Naive thymus-derived CD4-positive, alpha-beta T cell (primary cell): Measurements from ENCODE around the gene NTRK2. TPM values are rescaled to one million over a fixed set of nuclear protein-coding genes. Genes with fewer than 3 reads are reported as not detected.

Experiments
- ATAC-seq: fragments of 150-1000 bp; cut with Tn5 transposase; 2 replicates; pipeline ENCODE4 v1.10.0; 2021; ENCODE audit warnings: mild to moderate bottlenecking, moderate library complexity
- CTCF ChIA-PET: fragments of 350-600 bp; sonication (Branson Sonifier 250); formaldehyde crosslinking; loops from one replicate; lab custom pipeline; 2021; ENCODE audit warnings: antibody characterized with exemption; lab: Charles Lee
- POLR2A ChIA-PET: fragments of 350-600 bp; sonication (Branson Sonifier 250); formaldehyde crosslinking; loops from one replicate; lab custom pipeline; 2021; ENCODE audit warnings: antibody characterized with exemption, inconsistent platforms; lab: Charles Lee
- DNase-seq, 9 donors: peaks; one replicate each; pipeline versions ENCODE4 v3.0.0 to v3.0.0-alpha.2; 2020 to 2022; ENCODE audit warnings: mixed read lengths in 1 of 9
- H3K27ac ChIP-seq: one replicate; pipeline ENCODE4 v1.7.0; 2013; ENCODE audit warnings: mild to moderate bottlenecking, low read depth, low read length, moderate library complexity
- H3K27me3 ChIP-seq, 2 donors: one replicate each; pipeline ENCODE4 v1.7.0; 2013; ENCODE audit warnings: low read length in 2 of 2, mild to moderate bottlenecking in 2 of 2, moderate library complexity in 2 of 2; ENCODE audit not compliant: control insufficient read depth in 2 of 2, insufficient read depth in 2 of 2
- H3K36me3 ChIP-seq, 3 experiments: 1 replicate in 2 of 3; 2 replicates in 1 of 3; pipeline ENCODE4 v1.7.0; 2013; ENCODE audit warnings: low read length in 3 of 3, mild to moderate bottlenecking in 3 of 3, moderate library complexity in 1 of 3; ENCODE audit not compliant: insufficient read depth in 3 of 3, control insufficient read depth in 2 of 3
- H3K4me1 ChIP-seq, 2 donors: one replicate each; pipeline ENCODE4 v1.7.0; 2013; ENCODE audit warnings: low read length in 2 of 2, mild to moderate bottlenecking in 2 of 2, moderate library complexity in 1 of 2; ENCODE audit not compliant: control insufficient read depth in 2 of 2, insufficient read depth in 2 of 2
- H3K4me3 ChIP-seq: 2 replicates; pipeline ENCODE4 v1.7.0; 2013; ENCODE audit warnings: mild to moderate bottlenecking, low read length
- H3K9me3 ChIP-seq, 3 experiments: 1 replicate in 2 of 3; 2 replicates in 1 of 3; pipeline ENCODE4 v1.7.0; 2013; ENCODE audit warnings: low read length in 3 of 3; ENCODE audit not compliant: control insufficient read depth in 2 of 3
- H3K27ac Mint-ChIP-seq, 9 donors: one replicate each; pipeline ENCODE4 v1.8.0; 2020 to 2022; ENCODE audit warnings: mixed read lengths in 9 of 9, mild to moderate bottlenecking in 8 of 9, moderate library complexity in 5 of 9, inconsistent platforms in 2 of 9
- H3K27me3 Mint-ChIP-seq, 5 donors: one replicate each; pipeline ENCODE4 v1.8.0; 2021 to 2022; ENCODE audit warnings: mixed read lengths in 5 of 5, mild to moderate bottlenecking in 1 of 5
- H3K36me3 Mint-ChIP-seq, 5 donors: one replicate each; pipeline ENCODE4 v1.8.0; 2020 to 2022; ENCODE audit warnings: mixed read lengths in 5 of 5, mild to moderate bottlenecking in 3 of 5, inconsistent platforms in 1 of 5
- H3K4me1 Mint-ChIP-seq, 7 donors: one replicate each; pipeline ENCODE4 v1.8.0; 2020 to 2022; ENCODE audit warnings: mixed read lengths in 7 of 7, mild to moderate bottlenecking in 3 of 7, inconsistent platforms in 1 of 7
- H3K4me3 Mint-ChIP-seq, 10 donors: one replicate each; pipeline ENCODE4 v1.8.0; 2020 to 2022; ENCODE audit warnings: mild to moderate bottlenecking in 10 of 10, mixed read lengths in 10 of 10, moderate library complexity in 6 of 10, inconsistent platforms in 2 of 10
- H3K9me3 Mint-ChIP-seq, 11 donors: one replicate each; pipeline ENCODE4 v1.8.0; 2020 to 2022; ENCODE audit warnings: mixed read lengths in 11 of 11, mild to moderate bottlenecking in 4 of 11, inconsistent platforms in 1 of 11, moderate library complexity in 1 of 11
- intact Hi-C, 2 donors: fragments of 100-400 bp; cut with micrococcal nuclease; formaldehyde crosslinking; loops; one replicate each; pipeline ENCODE4 v1.15.1; 2023
- polyA plus RNA-seq, 2 donors: library from polyadenylated mRNA; unstranded; fragments of 300-500 nt; fragmentation: Illumina TruSeq; gene quantifications; one replicate each; pipeline ENCODE4 v1.2.3, GENCODE V29; 2021
- total RNA-seq, 6 experiments: library from RNA in 5 of 6; stranded (reverse) in 5 of 6; gene quantifications; 1 replicate in 5 of 6; 2 replicates in 1 of 6; pipeline ENCODE4 v1.2.3 and lab custom pipeline; 2021 to 2026

NTRK2 gene
- total and polyA plus RNA-seq, 7 experiments from 2014 or later: 0.07 to 1.2 TPM; not detected in 5

DNA sequence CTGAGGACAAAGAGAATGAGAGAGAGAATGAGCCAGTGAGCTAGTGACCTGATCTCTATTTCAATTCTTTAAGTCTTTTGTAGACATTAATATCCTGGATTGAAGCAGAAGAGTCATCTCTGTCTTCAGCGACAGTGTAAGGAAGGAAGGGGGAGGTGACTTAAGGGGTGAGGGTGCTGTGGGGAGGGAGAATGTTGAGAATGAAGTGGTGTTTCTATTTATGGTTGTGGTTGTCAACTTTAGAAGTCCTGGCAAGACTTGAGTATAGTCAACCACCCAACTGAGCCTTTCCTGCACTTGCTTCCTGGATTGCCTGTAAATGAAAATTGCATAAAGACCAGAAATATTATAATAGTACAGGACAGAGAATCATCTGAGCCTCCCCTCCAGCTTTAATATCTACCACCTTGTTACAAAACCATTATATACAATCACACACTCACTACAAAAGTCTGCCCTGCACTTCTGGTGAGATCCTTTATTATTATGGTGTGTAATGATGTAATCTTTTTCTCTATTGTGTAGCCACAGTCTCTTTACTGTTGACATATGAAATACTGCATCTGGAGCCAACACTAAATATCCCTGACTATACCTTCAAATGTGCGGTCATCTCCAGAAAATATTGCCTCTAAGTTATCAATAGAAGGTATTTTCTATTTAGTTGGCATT is 91.7 kb downstream of the NTRK2 start:
- peaks cover 0 to 16% (median 0%) of the 10 kb centered on the region in 5 donors for H3K36me3 Mint-ChIP-seq
- Histone ChIP-seq H3K27ac (no peak overlapping the region), H3K4me3 (no peak overlapping the region), H3K9me3 (no peaks in the 10 kb centered on the region), H3K27me3 (no peaks in the 10 kb centered on the region), H3K36me3 (no peaks in the 10 kb centered on the region), H3K4me1 (no peaks in the 10 kb centered on the region)
- H3K4me3 Mint-ChIP-seq: peak overlapping the region in 1 of 10 donors; percentile 40
- H3K4me1 Mint-ChIP-seq: peaks cover 0 to 32% (median 0%) of the 10 kb centered on the region in 7 donors
- DNase-seq (no peak), ATAC-seq (no peak)
- peaks cover 0 to 16% (median 2%) of the 10 kb centered on the region in 11 donors for H3K9me3 Mint-ChIP-seq
- POLR2A ChIA-PET: no interaction called here
- H3K27ac Mint-ChIP-seq: peak overlapping the region in 1 of 9 donors; percentile 70
- intact Hi-C loops: loop anchor here in 1 of 2 donors (5.0 kb wide), 1 partner anchor 64 kb away; no protein-coding TSS in a partner anchor
- peaks cover 2 to 21% (median 15%) of the 10 kb centered on the region in 5 donors for H3K27me3 Mint-ChIP-seq
- CTCF ChIA-PET: no interaction called here

DNA sequence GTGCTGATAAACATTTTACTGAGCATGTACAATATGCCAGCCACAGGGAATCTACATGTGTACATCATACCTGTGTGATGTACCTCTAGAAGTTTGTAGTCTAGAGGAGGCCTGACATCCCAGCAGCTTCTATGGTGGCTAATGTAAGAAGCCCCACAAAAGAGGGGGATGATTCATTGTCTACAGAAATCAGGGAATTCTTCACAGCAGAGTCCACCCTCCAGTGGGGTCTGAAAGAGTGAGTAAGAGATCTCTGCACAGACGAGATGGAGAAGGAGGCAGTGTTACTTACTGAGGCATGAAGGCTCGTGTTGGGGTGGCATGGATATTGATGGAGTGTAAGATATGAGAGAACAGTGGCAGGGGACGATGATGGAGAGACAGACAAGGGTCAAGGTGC is 103.0 kb downstream of the NTRK2 start:
- Mint-ChIP-seq H3K4me3 (no peak overlapping the region), H3K9me3 (peaks cover 0 to 2% (median 0%) of the 10 kb centered on the region in 11 donors), H3K36me3 (peaks cover 0 to 2% (median 0%) of the 10 kb centered on the region in 5 donors), H3K27ac (no peak overlapping the region), H3K4me1 (peaks cover 0 to 2% (median 0%) of the 10 kb centered on the region in 7 donors), H3K27me3 (peaks cover 0 to 17% (median 4%) of the 10 kb centered on the region in 5 donors)
- Histone ChIP-seq H3K27ac (no peak overlapping the region), H3K9me3 (no peaks in the 10 kb centered on the region), H3K4me1 (no peaks in the 10 kb centered on the region), H3K4me3 (no peak overlapping the region), H3K36me3 (no peaks in the 10 kb centered on the region), H3K27me3 (no peaks in the 10 kb centered on the region)
- ChIA-PET CTCF (no interaction called here), POLR2A (no interaction called here)
- ATAC-seq: no peak
- intact Hi-C loops: no loop called here
- no peak for DNase-seq

GRCh38 chr9:84773022-84773421 is 103.5 kb downstream of the NTRK2 start:
- ChIA-PET POLR2A (no interaction called here), CTCF (no interaction called here)
- Mint-ChIP-seq H3K36me3 (peaks cover 0 to 2% (median 0%) of the 10 kb centered on the region in 5 donors), H3K27me3 (peaks cover 4 to 20% (median 4%) of the 10 kb centered on the region in 5 donors), H3K9me3 (peaks cover 0 to 2% (median 0%) of the 10 kb centered on the region in 11 donors), H3K4me3 (no peak overlapping the region), H3K27ac (no peak overlapping the region), H3K4me1 (peaks cover 0 to 2% (median 0%) of the 10 kb centered on the region in 7 donors)
- Histone ChIP-seq H3K27ac (no peak overlapping the region), H3K4me3 (no peak overlapping the region), H3K9me3 (no peaks in the 10 kb centered on the region), H3K27me3 (no peaks in the 10 kb centered on the region), H3K4me1 (no peaks in the 10 kb centered on the region), H3K36me3 (no peaks in the 10 kb centered on the region)
- ATAC-seq (no peak), DNase-seq (no peak)
- intact Hi-C loops: no loop called here

- H3K27ac ChIP-seq: no peak overlapping the region
- POLR2A ChIA-PET: no interaction called here
- no peaks in the 10 kb centered on the region for H3K27me3 ChIP-seq
- Mint-ChIP-seq H3K4me3 (no peak overlapping the region), H3K36me3 (peaks cover 0 to 2% (median 0%) of the 10 kb centered on the region in 5 donors), H3K27me3 (peaks cover 4 to 14% (median 5%) of the 10 kb centered on the region in 5 donors), H3K4me1 (no peaks in the 10 kb centered on the region), H3K27ac (no peak overlapping the region), H3K9me3 (peaks cover 0 to 2% (median 0%) of the 10 kb centered on the region in 11 donors)
- CTCF ChIA-PET: no interaction called here
- no peak for DNase-seq
- H3K36me3 ChIP-seq: no peaks in the 10 kb centered on the region
- no peak for ATAC-seq
- intact Hi-C loops: no loop called here
- H3K9me3 ChIP-seq: no peaks in the 10 kb centered on the region
- H3K4me3 ChIP-seq: no peak overlapping the region
- no peaks in the 10 kb centered on the region for H3K4me1 ChIP-seq
Measured at GRCh38 chr9:84775056-84775643, 105.6 kb downstream of the NTRK2 start.

DNA sequence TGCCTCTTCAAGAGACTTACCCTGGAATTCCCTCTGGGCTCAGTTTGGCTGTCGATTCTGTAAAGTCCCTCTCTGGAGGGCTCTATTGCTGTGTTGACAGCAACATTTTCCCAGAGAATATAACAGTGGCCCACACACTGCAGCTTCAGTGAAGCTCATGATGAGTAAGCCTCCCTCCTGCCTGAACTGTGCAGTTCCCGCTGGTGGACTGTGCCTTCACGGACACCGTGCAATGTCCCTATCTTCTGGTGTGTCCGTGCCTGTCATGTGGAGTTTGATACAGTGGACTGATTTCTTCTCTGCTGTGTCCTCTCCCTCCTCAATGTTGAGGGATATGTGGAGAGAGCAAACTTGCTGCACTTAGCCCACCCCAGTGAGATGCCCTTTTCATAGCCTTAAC is 109.0 kb downstream of the NTRK2 start:
- ATAC-seq: no peak
- Histone ChIP-seq H3K4me1 (no peaks in the 10 kb centered on the region), H3K9me3 (no peaks in the 10 kb centered on the region), H3K27ac (no peak overlapping the region), H3K4me3 (no peak overlapping the region), H3K27me3 (no peaks in the 10 kb centered on the region), H3K36me3 (no peaks in the 10 kb centered on the region)
- POLR2A ChIA-PET: no interaction called here
- Mint-ChIP-seq H3K27me3 (peaks cover 4 to 25% (median 12%) of the 10 kb centered on the region in 5 donors), H3K4me3 (no peak overlapping the region), H3K4me1 (no peaks in the 10 kb centered on the region), H3K27ac (no peak overlapping the region), H3K9me3 (peaks cover 0 to 3% (median 0%) of the 10 kb centered on the region in 11 donors), H3K36me3 (peaks cover 0 to 2% (median 0%) of the 10 kb centered on the region in 5 donors)
- no peak for DNase-seq
- CTCF ChIA-PET: no interaction called here
- intact Hi-C loops: no loop called here

DNA sequence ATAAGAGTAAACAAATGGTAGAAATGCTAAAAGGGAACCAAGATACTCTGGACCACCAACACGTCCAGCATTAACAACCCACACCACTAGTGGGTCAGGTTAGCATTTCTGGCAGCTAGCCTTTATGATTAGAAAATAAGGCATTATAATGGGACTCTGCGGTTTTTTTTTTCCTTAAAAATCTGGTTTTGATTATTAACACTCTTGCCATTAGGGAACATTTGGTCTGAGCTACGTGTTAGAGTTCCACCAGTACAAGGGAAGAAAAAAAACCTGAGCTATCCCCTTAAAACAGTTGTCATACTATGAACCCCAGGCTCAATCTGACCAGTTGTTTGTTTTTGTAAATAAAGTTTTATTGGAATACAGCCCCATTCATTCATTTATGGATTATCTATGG is 110.4 kb downstream of the NTRK2 start:
- Mint-ChIP-seq H3K4me1 (no peaks in the 10 kb centered on the region), H3K27me3 (peaks cover 4 to 34% (median 21%) of the 10 kb centered on the region in 5 donors), H3K36me3 (no peaks in the 10 kb centered on the region), H3K9me3 (peaks cover 0 to 2% (median 0%) of the 10 kb centered on the region in 11 donors), H3K4me3 (no peak overlapping the region), H3K27ac (no peak overlapping the region)
- H3K27ac ChIP-seq: no peak overlapping the region
- H3K27me3 ChIP-seq: no peaks in the 10 kb centered on the region
- no peaks in the 10 kb centered on the region for H3K4me1 ChIP-seq
- H3K36me3 ChIP-seq: no peaks in the 10 kb centered on the region
- DNase-seq (no peak), ATAC-seq (no peak)
- intact Hi-C loops: loop anchor here in 1 of 2 donors (2.0 kb wide), 1 partner anchor 383 kb away; no protein-coding TSS in a partner anchor
- no peaks in the 10 kb centered on the region for H3K9me3 ChIP-seq
- H3K4me3 ChIP-seq: no peak overlapping the region
- CTCF ChIA-PET: no interaction called here
- POLR2A ChIA-PET: no interaction called here
